NCI-H2227 treated with DMSO at 0.1 percent for 48 hours (cell line): ENCODE measurements around the gene DSP.

Source experiments
- DNase-seq: peaks from one replicate; lab custom pipeline; 2025; lab: John Stamatoyannopoulos, UW

The DSP gene

GRCh38 chr6:7562769-7563168 is 21.3 kb downstream of the DSP start:
- no peak for DNase-seq

DNA sequence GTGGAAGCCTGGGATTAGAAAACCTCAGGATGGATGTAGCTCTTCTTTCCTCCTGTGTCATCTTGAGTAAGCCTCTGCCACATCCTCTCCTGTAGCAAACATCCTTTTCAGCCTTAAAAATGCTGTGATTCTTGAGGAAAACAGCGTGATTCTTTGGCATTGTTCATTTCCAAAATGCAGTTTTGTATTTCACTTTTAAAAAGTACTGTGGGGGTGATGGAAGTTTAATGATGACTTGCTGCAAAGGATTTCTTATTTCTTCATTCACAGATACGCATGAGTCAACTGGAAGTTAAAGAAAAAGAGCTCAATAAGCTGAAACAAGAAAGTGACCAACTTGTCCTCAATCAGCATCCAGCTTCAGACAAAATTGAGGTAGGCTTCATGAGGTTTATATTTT is 24.6 kb downstream of the DSP start:
- DNase-seq = no peak

DNA sequence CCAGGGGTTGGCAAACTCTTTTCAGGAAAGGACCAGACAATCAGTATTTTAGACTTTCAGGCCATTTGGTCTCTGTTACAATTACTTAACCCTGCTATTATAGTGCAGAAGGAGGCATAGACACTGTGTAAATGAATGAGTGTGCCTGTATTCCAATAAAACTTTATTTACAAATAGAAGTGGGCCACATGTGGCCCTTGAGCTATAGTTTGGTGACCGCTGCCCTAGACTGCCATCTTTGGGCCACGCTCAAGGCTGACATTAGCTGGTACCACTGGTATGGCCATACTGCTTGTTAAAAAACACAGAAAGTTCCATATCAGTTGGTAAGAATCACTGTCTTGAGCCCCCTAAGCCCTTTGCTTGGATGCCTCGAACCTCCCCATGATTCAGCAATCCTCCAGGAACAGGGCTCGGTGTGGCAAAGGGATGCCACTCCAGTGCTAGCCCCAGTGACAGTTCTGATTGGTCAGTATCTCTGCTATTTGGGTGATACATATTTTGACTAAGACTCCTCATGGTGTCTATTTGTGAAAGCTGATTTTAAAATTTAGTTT is 25.2 kb downstream of the DSP start:
- no peak for DNase-seq

GRCh38 chr6:7568021-7568420 is 26.6 kb downstream of the DSP start:
- no peak for DNase-seq

DNA sequence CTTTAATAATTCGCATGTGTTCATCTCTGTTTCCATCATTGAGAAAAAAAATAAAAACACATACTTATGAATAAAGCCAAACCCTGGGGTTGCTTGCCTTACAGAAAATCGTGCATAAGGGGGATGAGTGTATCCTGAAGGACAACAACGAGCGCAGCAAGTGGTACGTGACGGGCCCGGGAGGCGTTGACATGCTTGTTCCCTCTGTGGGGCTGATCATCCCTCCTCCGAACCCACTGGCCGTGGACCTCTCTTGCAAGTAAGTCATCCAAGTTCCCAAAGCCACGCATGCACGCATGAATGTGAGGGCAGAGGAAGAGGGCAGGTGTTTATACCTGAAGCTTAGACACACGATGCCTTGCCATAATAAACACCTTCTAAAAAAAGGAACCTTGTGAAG is 27.6 kb downstream of the DSP start:
- DNase-seq = no peak

GRCh38 chr6:7572213-7572943 is 30.9 kb downstream of the DSP start:
- DNase-seq = no peak

DNA sequence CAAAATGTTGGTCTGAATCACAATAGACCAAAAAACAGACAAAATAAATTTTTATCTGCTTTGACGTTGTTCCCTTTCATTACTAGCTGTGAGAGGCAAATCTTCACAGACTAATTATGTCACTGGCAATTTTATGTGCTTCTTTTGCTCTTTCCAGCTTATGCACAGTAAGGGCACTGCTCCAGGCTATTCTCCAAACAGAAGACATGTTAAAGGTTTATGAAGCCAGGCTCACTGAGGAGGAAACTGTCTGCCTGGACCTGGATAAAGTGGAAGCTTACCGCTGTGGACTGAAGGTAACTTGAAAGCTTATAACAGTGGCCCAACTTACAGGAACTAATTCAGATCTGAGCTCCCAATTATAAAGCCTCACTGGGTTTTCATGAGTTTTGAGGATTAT is 33.0 kb downstream of the DSP start:
- no peak for DNase-seq

GRCh38 chr6:7578516-7578915 is 37.0 kb downstream of the DSP start:
- DNase-seq = no peak

DNA sequence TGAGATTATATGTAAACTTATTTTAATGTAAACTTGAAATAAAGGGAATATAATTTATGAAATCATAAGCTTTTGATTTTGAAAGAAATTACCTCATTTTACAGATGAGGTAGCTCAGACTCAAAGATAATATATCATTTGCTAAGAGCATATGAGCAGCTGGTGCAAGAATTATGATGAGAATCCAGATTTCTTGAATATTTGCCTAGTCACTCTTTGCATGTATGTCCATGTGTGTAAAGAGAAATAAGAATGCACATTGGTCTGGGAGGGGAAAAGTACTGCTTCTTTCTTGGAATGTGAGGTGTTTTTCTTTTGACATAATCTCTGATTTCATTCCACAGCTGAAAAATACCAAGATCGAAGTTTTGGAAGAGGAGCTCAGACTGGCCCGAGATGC is 37.5 kb downstream of the DSP start:
- no peak for DNase-seq

GRCh38 chr6:7579851-7580250 is 38.4 kb downstream of the DSP start:
- DNase-seq = no peak

DNA sequence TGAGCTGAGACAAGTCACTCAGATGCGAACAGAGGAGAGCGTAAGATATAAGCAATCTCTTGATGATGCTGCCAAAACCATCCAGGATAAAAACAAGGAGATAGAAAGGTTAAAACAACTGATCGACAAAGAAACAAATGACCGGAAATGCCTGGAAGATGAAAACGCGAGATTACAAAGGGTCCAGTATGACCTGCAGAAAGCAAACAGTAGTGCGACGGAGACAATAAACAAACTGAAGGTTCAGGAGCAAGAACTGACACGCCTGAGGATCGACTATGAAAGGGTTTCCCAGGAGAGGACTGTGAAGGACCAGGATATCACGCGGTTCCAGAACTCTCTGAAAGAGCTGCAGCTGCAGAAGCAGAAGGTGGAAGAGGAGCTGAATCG is 39.1 kb downstream of the DSP start:
- DNase-seq = no peak

DNA sequence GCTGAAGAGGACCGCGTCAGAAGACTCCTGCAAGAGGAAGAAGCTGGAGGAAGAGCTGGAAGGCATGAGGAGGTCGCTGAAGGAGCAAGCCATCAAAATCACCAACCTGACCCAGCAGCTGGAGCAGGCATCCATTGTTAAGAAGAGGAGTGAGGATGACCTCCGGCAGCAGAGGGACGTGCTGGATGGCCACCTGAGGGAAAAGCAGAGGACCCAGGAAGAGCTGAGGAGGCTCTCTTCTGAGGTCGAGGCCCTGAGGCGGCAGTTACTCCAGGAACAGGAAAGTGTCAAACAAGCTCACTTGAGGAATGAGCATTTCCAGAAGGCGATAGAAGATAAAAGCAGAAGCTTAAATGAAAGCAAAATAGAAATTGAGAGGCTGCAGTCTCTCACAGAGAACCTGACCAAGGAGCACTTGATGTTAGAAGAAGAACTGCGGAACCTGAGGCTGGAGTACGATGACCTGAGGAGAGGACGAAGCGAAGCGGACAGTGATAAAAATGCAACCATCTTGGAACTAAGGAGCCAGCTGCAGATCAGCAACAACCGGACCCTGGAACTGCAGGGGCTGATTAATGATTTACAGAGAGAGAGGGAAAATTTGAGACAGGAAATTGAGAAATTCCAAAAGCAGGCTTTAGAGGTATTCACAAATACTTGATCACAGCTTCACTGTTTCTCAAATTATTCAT is 39.6 kb downstream of the DSP start:
- no peak for DNase-seq

DNA sequence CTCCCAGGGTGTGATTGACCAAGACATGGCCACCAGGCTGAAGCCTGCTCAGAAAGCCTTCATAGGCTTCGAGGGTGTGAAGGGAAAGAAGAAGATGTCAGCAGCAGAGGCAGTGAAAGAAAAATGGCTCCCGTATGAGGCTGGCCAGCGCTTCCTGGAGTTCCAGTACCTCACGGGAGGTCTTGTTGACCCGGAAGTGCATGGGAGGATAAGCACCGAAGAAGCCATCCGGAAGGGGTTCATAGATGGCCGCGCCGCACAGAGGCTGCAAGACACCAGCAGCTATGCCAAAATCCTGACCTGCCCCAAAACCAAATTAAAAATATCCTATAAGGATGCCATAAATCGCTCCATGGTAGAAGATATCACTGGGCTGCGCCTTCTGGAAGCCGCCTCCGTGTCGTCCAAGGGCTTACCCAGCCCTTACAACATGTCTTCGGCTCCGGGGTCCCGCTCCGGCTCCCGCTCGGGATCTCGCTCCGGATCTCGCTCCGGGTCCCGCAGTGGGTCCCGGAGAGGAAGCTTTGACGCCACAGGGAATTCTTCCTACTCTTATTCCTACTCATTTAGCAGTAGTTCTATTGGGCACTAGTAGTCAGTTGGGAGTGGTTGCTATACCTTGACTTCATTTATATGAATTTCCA is 43.9 kb downstream of the DSP start:
- DNase-seq = no peak

DNA sequence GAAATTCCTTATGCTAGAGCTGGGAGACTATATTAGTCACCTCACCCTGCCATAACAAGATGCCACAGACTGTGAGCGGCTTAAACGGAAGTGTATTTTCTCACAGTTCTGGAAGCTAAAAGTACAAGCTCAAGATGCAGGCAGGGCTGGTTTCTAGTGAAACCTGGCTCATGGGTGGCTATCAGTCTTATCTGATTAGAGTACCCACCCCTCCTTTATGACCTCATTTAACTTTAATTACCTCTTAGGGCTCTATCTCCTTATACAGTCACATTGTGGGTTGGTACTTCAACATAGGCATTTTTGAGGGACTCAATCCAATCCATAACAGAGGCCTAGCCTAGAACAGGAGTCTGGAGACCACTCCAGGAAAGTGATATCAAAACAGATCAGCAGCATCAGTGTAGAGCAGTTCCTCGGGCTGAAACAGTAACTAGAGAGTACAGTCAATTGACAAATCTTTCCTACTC is 46.2 kb downstream of the DSP start:
- no peak for DNase-seq

DNA sequence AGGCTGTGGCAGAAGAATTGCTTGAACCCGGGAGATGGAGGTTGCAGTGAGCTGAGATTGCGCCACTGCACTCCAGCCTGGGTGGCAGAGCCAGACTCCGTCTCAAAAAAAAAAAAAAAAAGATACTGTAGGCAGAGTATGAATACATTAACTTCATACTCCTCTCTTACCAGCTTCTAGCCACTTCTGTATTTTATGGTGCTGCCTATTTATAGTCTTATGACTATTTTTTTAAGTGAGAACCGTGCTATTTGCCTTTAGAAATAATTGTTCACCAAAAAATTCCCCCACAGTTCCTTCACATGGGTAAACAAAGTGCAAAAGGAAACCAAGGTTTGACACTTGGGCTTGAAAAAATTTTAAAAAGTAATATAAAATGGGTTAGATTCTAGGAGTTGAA is 47.0 kb downstream of the DSP start:
- no peak for DNase-seq

- DNase-seq = no peak
Measured at GRCh38 chr6:7589221-7589620, 47.8 kb downstream of the DSP start.

- peak; percentile 91 for DNase-seq
Measured at GRCh38 chr6:7589949-7590917, 48.8 kb downstream of the DSP start, which contains the start of gene SNRNP48. Gene SNRNP48, plus strand, starts transcription at chr6:7590198. Its CDS starts 60 bp downstream, at chr6:7590258.

GRCh38 chr6:7590918-7591302 is 49.4 kb downstream of the DSP start:
- DNase-seq = no peak

DNA sequence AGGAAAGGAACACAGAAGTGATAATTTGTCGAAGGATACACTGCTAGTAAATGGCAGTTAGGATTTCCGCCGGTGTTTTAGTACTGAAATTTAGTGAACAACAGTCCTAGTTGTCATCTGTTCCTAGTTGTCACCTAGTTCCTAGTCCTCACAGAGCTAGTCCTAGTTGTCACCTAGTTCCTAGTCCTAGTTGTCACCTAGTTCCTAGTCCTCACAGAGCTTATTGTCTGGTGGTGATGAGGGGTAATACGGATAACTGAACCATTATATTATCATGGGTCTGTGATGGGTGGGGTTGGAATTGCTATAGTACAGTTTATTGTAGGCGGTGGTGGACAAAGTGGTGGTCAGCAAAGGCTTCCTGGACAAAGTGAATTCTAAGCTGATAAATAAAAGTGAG is 50.3 kb downstream of the DSP start:
- no peak for DNase-seq

DNA sequence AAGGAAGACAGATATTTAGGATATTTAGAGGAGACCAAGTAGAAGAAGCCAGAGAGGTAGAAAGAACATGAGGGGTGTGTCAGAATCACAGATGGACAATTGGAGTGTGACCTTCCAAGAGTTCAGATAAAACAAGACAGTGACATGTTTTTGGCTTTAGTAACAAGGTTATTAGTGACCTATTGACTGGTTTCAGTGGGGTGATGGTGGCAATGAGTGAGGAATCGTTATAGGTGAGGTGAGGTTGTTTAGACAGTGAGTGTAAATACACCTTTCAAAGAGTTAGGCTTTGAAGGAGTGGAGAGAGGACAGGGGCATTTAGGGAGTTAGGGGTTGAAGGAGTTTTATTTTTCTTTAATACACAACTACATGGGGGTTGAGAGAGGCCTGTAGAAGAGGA is 51.8 kb downstream of the DSP start:
- DNase-seq = no peak

DNA sequence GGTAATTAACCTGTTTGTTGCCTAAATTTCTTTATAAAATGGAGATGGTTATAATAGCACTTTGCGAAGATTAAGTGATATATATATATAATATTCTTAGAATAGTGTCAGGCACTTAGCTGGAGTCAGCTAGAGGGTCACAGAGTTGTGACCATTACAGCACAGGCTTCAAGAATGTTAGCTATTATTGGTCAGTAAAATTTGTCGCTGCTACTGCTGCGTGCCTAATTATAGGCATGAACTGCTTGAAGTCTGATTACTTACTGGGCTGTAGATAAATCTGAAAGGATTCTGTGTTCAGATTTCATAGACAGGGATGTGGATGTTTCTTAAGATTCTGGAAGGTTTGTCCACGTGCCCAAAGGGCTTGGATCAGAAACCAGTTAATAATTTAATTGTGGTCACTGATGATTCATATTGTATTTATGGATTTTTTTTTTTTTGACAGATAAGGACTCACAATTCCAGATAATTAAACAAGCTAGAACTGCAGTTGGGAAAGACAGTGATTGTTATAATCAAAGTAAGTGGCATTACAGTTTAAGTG is 53.2 kb downstream of the DSP start:
- DNase-seq = no peak
